HL-60 (cell line): ENCODE data around the gene STIM2.

Source experiments
- DNase-seq, 2 experiments: peaks; one replicate each; pipeline ENCODE4 v3.0.0-alpha.2; 2010 to 2020; ENCODE audit warnings: low read depth in 1 of 2, low spot score in 1 of 2
- H3K27ac ChIP-seq: fragments of 250-450 bp; sonication (Bioruptor Pico); replicated peaks from 2 replicates; pipeline ENCODE4 v1.5.1; 2020; ENCODE audit warnings: mild to moderate bottlenecking, moderate library complexity
- H3K27me3 ChIP-seq: fragments of 250-450 bp; sonication (Bioruptor Pico); 2 replicates; pipeline ENCODE4 v1.5.1; 2021; ENCODE audit warnings: mild to moderate bottlenecking, moderate library complexity; ENCODE audit not compliant: insufficient read depth, poor library complexity, severe bottlenecking
- H3K4me3 ChIP-seq: replicated peaks from 2 replicates; pipeline ENCODE4 v1.5.1; 2011; ENCODE audit warnings: mild to moderate bottlenecking, control low read depth, low read length; ENCODE audit not compliant: insufficient read depth
- CTCF ChIP-seq: IDR thresholded peaks from one replicate; pipeline ENCODE4 v1.5.1; 2011; ENCODE audit warnings: low read length, control low read depth, inconsistent platforms; ENCODE audit not compliant: insufficient read depth
- GABPA ChIP-seq: IDR thresholded peaks from 2 replicates; pipeline ENCODE4 v1.6.1; 2012; ENCODE audit warnings: low read depth
- POLR2AphosphoS5 ChIP-seq: IDR thresholded peaks from 2 replicates; pipeline ENCODE4 v1.6.1; 2012; ENCODE audit warnings: low read depth
- REST ChIP-seq: IDR thresholded peaks from 2 replicates; pipeline ENCODE4 v1.6.1; 2012; ENCODE audit warnings: low read depth; ENCODE audit not compliant: insufficient replicate concordance
- SPI1 ChIP-seq: IDR thresholded peaks from 2 replicates; pipeline ENCODE4 v1.6.1; 2012; ENCODE audit warnings: low read depth, mild to moderate bottlenecking, borderline replicate concordance

STIM2 gene

GRCh38 chr4:27050731-27051130, 190.1 kb downstream of the STIM2 start:
- DNase-seq: no peak
- no peak for TF ChIP-seq POLR2AphosphoS5
- TF ChIP-seq SPI1: no peak
- peaks cover 9% of the 10 kb centered on the region for H3K27me3 ChIP-seq
- H3K4me3 ChIP-seq: no peak overlapping the region
- no peak overlapping the region for H3K27ac ChIP-seq

- Histone ChIP-seq H3K4me3 (no peak overlapping the region), H3K27me3 (peaks cover 4% of the 10 kb centered on the region), H3K27ac (no peak overlapping the region)
- DNase-seq: no peak
- TF ChIP-seq GABPA (no peak), POLR2AphosphoS5 (no peak), REST (no peak), CTCF (no peak), SPI1 (no peak)
These were observed 194.7 kb downstream of the STIM2 start for GRCh38 chr4:27055221-27055760.

GRCh38 chr4:27056281-27056680, 195.6 kb downstream of the STIM2 start:
- Histone ChIP-seq H3K4me3 (no peak overlapping the region), H3K27ac (no peak overlapping the region), H3K27me3 (peaks cover 4% of the 10 kb centered on the region)
- DNase-seq: no peak
- TF ChIP-seq REST (no peak), GABPA (no peak), POLR2AphosphoS5 (no peak), SPI1 (no peak), CTCF (no peak)

GRCh38 chr4:27057053-27057452, 196.4 kb downstream of the STIM2 start:
- Histone ChIP-seq H3K4me3 (no peak overlapping the region), H3K27me3 (peaks cover 4% of the 10 kb centered on the region), H3K27ac (no peak overlapping the region)
- DNase-seq: no peak
- TF ChIP-seq SPI1: no peak
- TF ChIP-seq POLR2AphosphoS5: no peak
- TF ChIP-seq REST: no peak
- no peak for TF ChIP-seq GABPA
- no peak for TF ChIP-seq CTCF
